ENCODE data around the gene IER5L. TPM values are rescaled to one million over a fixed set of nuclear protein-coding genes. Genes with fewer than 3 reads are reported as not detected.
"Not testable (repeated sequence)": the region's sequence is repeated elsewhere in the genome, so short reads cannot be mapped to it uniquely, and the experiment has no call there.

The IER5L gene
- total RNA-seq, 2 donors from 2014 or later: 3.6 to 5.7 TPM

- H3K9me3 Mint-ChIP-seq: peaks cover 0 to 4% of the 10 kb centered on the region in 2 donors
- H3K36me3 Mint-ChIP-seq: no peaks in the 10 kb centered on the region
- DNase-seq (ENCODE audit: low spot score in 2 of 2) (no peak), ATAC-seq (no peak)
- no peak overlapping the region for H3K27ac Mint-ChIP-seq
These were observed 15.6 kb upstream of the IER5L start for GRCh38 chr9:129193655-129194054.

- Mint-ChIP-seq H3K9me3 (peaks cover 0 to 4% of the 10 kb centered on the region in 2 donors), H3K36me3 (no peaks in the 10 kb centered on the region), H3K27ac (no peak overlapping the region)
- DNase-seq (ENCODE audit: low spot score in 2 of 2) (no peak), ATAC-seq (no peak)
These were observed 13.2 kb upstream of the IER5L start for GRCh38 chr9:129191234-129191633.

GRCh38 chr9:129189971-129190370, 11.9 kb upstream of the IER5L start:
- H3K27ac Mint-ChIP-seq; H3K9me3 Mint-ChIP-seq; DNase-seq (ENCODE audit: low spot score in 2 of 2); H3K36me3 Mint-ChIP-seq; ATAC-seq: not testable (repeated sequence)

- no peaks in the 10 kb centered on the region for H3K9me3 Mint-ChIP-seq
- no peak overlapping the region for H3K27ac Mint-ChIP-seq
- no peak for DNase-seq (ENCODE audit: low spot score in 2 of 2)
- ATAC-seq: no peak
- no peaks in the 10 kb centered on the region for H3K36me3 Mint-ChIP-seq
These were observed 9.0 kb upstream of the IER5L start for GRCh38 chr9:129187042-129187441.

- no peaks in the 10 kb centered on the region for H3K36me3 Mint-ChIP-seq
- ATAC-seq (peak; percentile 42 to 51), DNase-seq (ENCODE audit: low spot score in 2 of 2) (no peak)
- no peaks in the 10 kb centered on the region for H3K9me3 Mint-ChIP-seq
- no peak overlapping the region for H3K27ac Mint-ChIP-seq
These were observed 7.9 kb upstream of the IER5L start for GRCh38 chr9:129185991-129186390.

GRCh38 chr9:129185402-129185801, 7.3 kb upstream of the IER5L start:
- no peaks in the 10 kb centered on the region for H3K9me3 Mint-ChIP-seq
- H3K27ac Mint-ChIP-seq: no peak overlapping the region
- DNase-seq (ENCODE audit: low spot score in 2 of 2) (no peak), ATAC-seq (no peak)
- no peaks in the 10 kb centered on the region for H3K36me3 Mint-ChIP-seq

- ATAC-seq (no peak), DNase-seq (ENCODE audit: low spot score in 2 of 2) (no peak)
- H3K27ac Mint-ChIP-seq: no peak overlapping the region
- H3K36me3 Mint-ChIP-seq: no peaks in the 10 kb centered on the region
- H3K9me3 Mint-ChIP-seq: no peaks in the 10 kb centered on the region
These were observed 6.6 kb upstream of the IER5L start for GRCh38 chr9:129184596-129185122.

GRCh38 chr9:129184219-129184524, 6.1 kb upstream of the IER5L start:
- ATAC-seq: no peak
- Mint-ChIP-seq H3K36me3 (no peaks in the 10 kb centered on the region), H3K27ac (no peak overlapping the region), H3K9me3 (no peaks in the 10 kb centered on the region)
- DNase-seq (ENCODE audit: low spot score in 2 of 2): no peak

- no peak for DNase-seq (ENCODE audit: low spot score in 2 of 2)
- Mint-ChIP-seq H3K27ac (no peak overlapping the region), H3K36me3 (no peaks in the 10 kb centered on the region), H3K9me3 (no peaks in the 10 kb centered on the region)
- peak in 1 of 2 donors; percentile 41 for ATAC-seq
These were observed 5.6 kb upstream of the IER5L start for GRCh38 chr9:129183495-129184218.

GRCh38 chr9:129182625-129183494, 4.8 kb upstream of the IER5L start:
- DNase-seq (ENCODE audit: low spot score in 2 of 2) (no peak), ATAC-seq (no peak)
- Mint-ChIP-seq H3K36me3 (no peaks in the 10 kb centered on the region), H3K27ac (no peak overlapping the region), H3K9me3 (no peaks in the 10 kb centered on the region)

- Mint-ChIP-seq H3K36me3 (no peaks in the 10 kb centered on the region), H3K9me3 (no peaks in the 10 kb centered on the region), H3K27ac (no peak overlapping the region)
- DNase-seq (ENCODE audit: low spot score in 2 of 2): no peak
- ATAC-seq: no peak
These were observed 4.1 kb upstream of the IER5L start for GRCh38 chr9:129182122-129182521.

GRCh38 chr9:129181246-129181645, 3.2 kb upstream of the IER5L start:
- Mint-ChIP-seq H3K9me3 (no peaks in the 10 kb centered on the region), H3K27ac (no peak overlapping the region), H3K36me3 (no peaks in the 10 kb centered on the region)
- ATAC-seq (no peak), DNase-seq (ENCODE audit: low spot score in 2 of 2) (no peak)

- Mint-ChIP-seq H3K27ac (no peak overlapping the region), H3K9me3 (no peaks in the 10 kb centered on the region), H3K36me3 (no peaks in the 10 kb centered on the region)
- ATAC-seq (no peak), DNase-seq (ENCODE audit: low spot score in 2 of 2) (no peak)
These were observed 714 bp upstream of the IER5L start for GRCh38 chr9:129178568-129179382.

- DNase-seq (ENCODE audit: low spot score in 2 of 2) (peak; percentile 34 to 59), ATAC-seq (peak; percentile 3)
- no peaks in the 10 kb centered on the region for H3K36me3 Mint-ChIP-seq
- H3K27ac Mint-ChIP-seq: peak overlapping the region in 1 of 2 donors; percentile 71
- H3K9me3 Mint-ChIP-seq: no peaks in the 10 kb centered on the region
These were observed 644 bp downstream of the IER5L start for GRCh38 chr9:129177443-129177790.

GRCh38 chr9:129176701-129177442, 1.2 kb downstream of the IER5L start:
- Mint-ChIP-seq H3K27ac (no peak overlapping the region), H3K9me3 (no peaks in the 10 kb centered on the region), H3K36me3 (no peaks in the 10 kb centered on the region)
- DNase-seq (ENCODE audit: low spot score in 2 of 2) (peak; percentile 34 to 60), ATAC-seq (no peak)

GRCh38 chr9:129175825-129176633, 2.0 kb downstream of the IER5L start:
- peak overlapping the region; percentile 63 to 84 for H3K27ac Mint-ChIP-seq
- peak; percentile 35 to 69 for ATAC-seq

More at GRCh38 chr9:129175825-129176633, 2.0 kb downstream of the IER5L start:
- Mint-ChIP-seq H3K36me3 (no peaks in the 10 kb centered on the region), H3K9me3 (no peaks in the 10 kb centered on the region)
- DNase-seq (ENCODE audit: low spot score in 2 of 2): peak; percentile 72 to 77

Measured in activated naive CD4-positive, alpha-beta T cell treated with anti-CD3 and anti-CD28 coated beads, Interleukin-2, amount 50 U/mL, for 72 hours (primary cell).